ENCODE results near the gene KIAA1210.

DNA sequence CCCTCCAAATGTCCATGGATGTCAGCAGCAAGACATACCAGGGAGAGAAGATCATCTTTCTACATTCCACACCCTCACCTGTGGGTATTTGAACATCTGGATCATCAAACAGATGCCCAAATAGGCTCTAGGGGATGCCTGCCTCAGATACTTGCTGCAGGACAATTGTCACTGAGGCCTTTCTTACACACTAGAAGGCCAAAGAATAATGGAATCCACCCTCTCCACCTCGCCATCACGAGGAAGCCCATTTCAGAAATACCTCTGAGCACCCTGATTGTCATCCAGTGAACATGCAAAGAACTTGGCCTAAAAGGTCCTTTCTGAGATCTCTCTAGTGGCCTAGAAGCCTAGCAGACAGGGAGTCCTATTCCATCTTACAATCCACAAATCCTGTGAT is 6.9 kb upstream of the KIAA1210 start:
- TF ChIP-seq SP2 (IDR thresholded peaks at IDR 0.05; ENCODE audit: low read length) (no peak), POLR2AphosphoS5 (IDR thresholded peaks at IDR 0.05; ENCODE audit: low read depth, low read length) (no peak), SAP30 (IDR thresholded peaks at IDR 0.05; ENCODE audit: insufficient read depth, insufficient replicate concordance, low read length) (no peak), POLR2A (IDR thresholded peaks at IDR 0.05; ENCODE audit: control extremely low read depth in 1 of 2, low read depth in 2 of 2, low read length in 2 of 2) (no peak), RFX5 (IDR thresholded peaks at IDR 0.05; ENCODE audit: borderline replicate concordance, low read depth, low read length) (no peak), EZH2 (IDR thresholded peaks at IDR 0.05; ENCODE audit: low read depth, low read length, severe bottlenecking) (no peak)
- TF ChIP-seq, protein P1, sequence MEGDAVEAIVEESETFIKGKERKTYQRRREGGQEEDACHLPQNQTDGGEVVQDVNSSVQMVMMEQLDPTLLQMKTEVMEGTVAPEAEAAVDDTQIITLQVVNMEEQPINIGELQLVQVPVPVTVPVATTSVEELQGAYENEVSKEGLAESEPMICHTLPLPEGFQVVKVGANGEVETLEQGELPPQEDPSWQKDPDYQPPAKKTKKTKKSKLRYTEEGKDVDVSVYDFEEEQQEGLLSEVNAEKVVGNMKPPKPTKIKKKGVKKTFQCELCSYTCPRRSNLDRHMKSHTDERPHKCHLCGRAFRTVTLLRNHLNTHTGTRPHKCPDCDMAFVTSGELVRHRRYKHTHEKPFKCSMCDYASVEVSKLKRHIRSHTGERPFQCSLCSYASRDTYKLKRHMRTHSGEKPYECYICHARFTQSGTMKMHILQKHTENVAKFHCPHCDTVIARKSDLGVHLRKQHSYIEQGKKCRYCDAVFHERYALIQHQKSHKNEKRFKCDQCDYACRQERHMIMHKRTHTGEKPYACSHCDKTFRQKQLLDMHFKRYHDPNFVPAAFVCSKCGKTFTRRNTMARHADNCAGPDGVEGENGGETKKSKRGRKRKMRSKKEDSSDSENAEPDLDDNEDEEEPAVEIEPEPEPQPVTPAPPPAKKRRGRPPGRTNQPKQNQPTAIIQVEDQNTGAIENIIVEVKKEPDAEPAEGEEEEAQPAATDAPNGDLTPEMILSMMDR (IDR thresholded peaks at IDR 0.05; ENCODE audit: control extremely low read depth in 1 of 3, insufficient read depth in 1 of 3, low read depth in 1 of 3, low read length in 3 of 3) = no peak
- TF ChIP-seq, protein P2, sequence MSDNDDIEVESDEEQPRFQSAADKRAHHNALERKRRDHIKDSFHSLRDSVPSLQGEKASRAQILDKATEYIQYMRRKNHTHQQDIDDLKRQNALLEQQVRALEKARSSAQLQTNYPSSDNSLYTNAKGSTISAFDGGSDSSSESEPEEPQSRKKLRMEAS (IDR thresholded peaks at IDR 0.05) = no peak

Data from H1 (cell line).